GM10847 (cell line): ENCODE measurements around the gene PYROXD2.

Source experiments
- POLR2A ChIP-seq: IDR thresholded peaks from 2 replicates; pipeline ENCODE4 v1.6.1; 2011; ENCODE audit not compliant: insufficient read length; ENCODE audit errors: extremely low read depth

The PYROXD2 gene

GRCh38 chr10:98394851-98395440 is 20.0 kb downstream of the PYROXD2 start:
- TF ChIP-seq POLR2A = no peak

- TF ChIP-seq POLR2A = no peak
These were observed 23.4 kb downstream of the PYROXD2 start for GRCh38 chr10:98391578-98391991.

GRCh38 chr10:98391065-98391464 is 23.9 kb downstream of the PYROXD2 start:
- no peak for TF ChIP-seq POLR2A

- TF ChIP-seq POLR2A = no peak
These were observed 24.6 kb downstream of the PYROXD2 start for GRCh38 chr10:98390406-98390805.

- no peak for TF ChIP-seq POLR2A
These were observed 25.6 kb downstream of the PYROXD2 start for GRCh38 chr10:98389398-98389797.

- no peak for TF ChIP-seq POLR2A
These were observed 26.8 kb downstream of the PYROXD2 start for GRCh38 chr10:98388101-98388655.

GRCh38 chr10:98384531-98385133 is 30.4 kb downstream of the PYROXD2 start:
- TF ChIP-seq POLR2A = no peak

- no peak for TF ChIP-seq POLR2A
These were observed 31.1 kb downstream of the PYROXD2 start for GRCh38 chr10:98383869-98384268.

GRCh38 chr10:98382691-98383101 is 32.3 kb downstream of the PYROXD2 start:
- no peak for TF ChIP-seq POLR2A

- TF ChIP-seq POLR2A = no peak
These were observed 34.3 kb downstream of the PYROXD2 start for GRCh38 chr10:98380493-98381339.

- TF ChIP-seq POLR2A = no peak
These were observed 36.3 kb downstream of the PYROXD2 start for GRCh38 chr10:98378722-98379121.

- no peak for TF ChIP-seq POLR2A
These were observed 37.4 kb downstream of the PYROXD2 start for GRCh38 chr10:98377536-98377935.

- TF ChIP-seq POLR2A = no peak
These were observed 38.0 kb downstream of the PYROXD2 start for GRCh38 chr10:98377001-98377400.

- TF ChIP-seq POLR2A = no peak
These were observed 38.5 kb downstream of the PYROXD2 start for GRCh38 chr10:98376485-98376884.

- TF ChIP-seq POLR2A = no peak
These were observed 40.6 kb downstream of the PYROXD2 start for GRCh38 chr10:98374217-98374985.
